HT-29 (cell line): ENCODE data around the gene FBXO41. TPM values are rescaled to one million over a fixed set of nuclear protein-coding genes. Genes with fewer than 3 reads are reported as not detected.

ENCODE experiments used
- DNase-seq: peaks from one replicate; pipeline ENCODE4 v3.0.0-alpha.2; 2015; ENCODE audit warnings: low spot score
- small RNA-seq: library from RNA; depleted of rRNA; stranded (forward); fragments of <200 nt; gene quantifications from one replicate; pipeline ENCODE3, GENCODE V24; 2014
- total RNA-seq: library from RNA; depleted of rRNA; stranded (reverse); fragments of >200 nt; shearing (Covaris generic); gene quantifications from 2 replicates; pipeline ENCODE4 v1.2.3, GENCODE V29; 2014; rRNA removed

Gene FBXO41
- total RNA-seq, 1 experiment from 2014 or later: 26.8 TPM

DNA sequence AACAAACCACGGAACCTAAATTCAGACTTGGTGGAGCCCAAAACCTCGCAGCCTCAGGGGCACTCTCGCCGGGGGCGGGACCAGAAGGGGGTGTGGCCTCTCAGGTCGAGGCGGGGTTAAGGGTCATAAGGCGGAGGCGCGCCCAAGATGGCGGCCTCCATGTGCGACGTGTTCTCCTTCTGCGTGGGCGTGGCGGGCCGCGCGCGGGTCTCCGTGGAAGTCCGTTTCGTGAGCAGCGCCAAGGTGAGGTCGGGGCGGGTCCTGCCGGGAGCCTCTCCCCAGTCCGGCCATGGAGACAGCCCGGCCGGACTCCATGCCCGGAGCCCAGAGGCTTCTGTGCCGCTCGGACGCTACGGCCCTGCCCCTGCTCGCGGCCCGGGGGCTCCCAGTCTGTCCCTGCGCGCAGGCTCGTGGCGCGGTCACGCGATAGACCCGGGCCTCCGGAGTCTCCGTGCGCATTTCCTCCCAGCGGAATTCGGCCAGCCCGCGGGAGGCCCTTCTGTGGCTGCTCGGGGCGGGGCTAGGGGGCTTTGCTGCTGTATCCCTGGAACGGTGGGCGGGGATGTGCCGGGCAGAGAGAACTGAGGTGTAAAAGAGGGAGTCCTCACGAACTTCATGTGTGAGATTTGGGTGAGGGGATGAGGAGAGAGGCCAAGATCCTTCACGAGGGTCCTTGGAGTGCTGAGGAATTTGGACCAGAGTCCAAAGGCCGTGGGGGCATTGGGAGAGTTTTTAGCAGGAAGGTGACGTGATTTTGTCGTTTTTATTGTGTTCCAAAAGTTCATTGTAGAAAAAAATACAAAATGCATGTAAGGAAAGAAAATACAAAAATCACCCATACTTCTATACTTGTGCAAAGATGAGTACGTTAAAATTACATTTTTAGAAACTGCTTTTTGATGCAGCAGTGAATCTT, 69.9 kb downstream of the FBXO41 start, which contains the start of gene SMYD5:
SMYD5 (plus strand) TSS at position 126 of the 916 bp plus-strand sequence; CDS start at position 148, 22 bp downstream.
- DNase-seq: peak; percentile 81

DNA sequence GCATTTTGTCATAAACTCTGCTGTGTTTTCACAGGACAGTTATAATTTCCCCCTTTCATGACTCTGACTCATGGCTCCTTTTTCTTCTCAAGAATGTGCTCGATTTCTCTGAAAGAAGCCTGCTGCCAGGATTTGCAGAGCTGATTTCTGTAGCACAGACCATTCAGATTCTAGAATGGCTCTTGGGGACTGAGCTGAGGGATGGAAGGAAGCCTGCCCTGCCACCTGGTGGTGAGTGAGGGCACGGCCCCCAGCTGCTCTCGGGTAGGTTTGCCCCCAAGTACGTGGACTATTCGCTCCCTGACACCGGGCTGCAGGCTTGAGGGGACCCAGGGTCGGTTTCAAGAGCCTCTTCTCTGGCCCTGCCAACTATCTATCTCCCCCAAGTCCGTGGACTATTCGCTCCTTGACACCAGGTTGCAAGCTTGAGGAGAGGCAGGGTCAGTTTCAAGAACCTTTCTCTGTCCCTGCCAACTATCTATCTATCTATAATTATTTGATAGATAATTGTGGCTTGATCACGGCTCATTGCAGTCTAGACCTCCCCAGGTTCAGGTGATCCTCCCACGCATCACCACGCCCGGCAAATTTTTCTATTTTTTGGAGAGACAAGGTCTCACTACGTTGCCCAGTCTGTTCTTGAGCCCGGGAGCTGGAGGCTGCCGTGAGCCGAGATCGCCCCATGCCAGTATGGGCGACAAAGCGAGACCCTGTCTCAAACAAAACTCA, 71.7 kb downstream of the FBXO41 start:
- peak; percentile 80 for DNase-seq

DNA sequence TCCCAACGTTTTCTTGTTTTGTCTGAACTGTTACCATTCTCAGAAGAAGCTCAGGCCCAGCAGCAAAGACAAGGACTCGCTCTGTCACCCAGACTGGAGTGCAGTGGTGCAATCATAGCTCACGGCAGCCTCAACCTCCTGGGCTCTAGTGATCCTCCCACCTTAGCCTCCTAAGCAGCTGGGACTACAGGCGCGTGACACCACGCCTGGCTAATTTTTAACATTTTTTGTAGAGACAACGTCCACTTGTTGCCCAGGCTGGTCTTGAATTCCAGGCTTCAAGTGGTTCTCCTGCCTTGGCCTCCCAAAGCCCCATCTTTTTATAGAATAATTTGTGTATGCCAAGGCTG, 72.2 kb downstream of the FBXO41 start:
- no peak for DNase-seq

DNA sequence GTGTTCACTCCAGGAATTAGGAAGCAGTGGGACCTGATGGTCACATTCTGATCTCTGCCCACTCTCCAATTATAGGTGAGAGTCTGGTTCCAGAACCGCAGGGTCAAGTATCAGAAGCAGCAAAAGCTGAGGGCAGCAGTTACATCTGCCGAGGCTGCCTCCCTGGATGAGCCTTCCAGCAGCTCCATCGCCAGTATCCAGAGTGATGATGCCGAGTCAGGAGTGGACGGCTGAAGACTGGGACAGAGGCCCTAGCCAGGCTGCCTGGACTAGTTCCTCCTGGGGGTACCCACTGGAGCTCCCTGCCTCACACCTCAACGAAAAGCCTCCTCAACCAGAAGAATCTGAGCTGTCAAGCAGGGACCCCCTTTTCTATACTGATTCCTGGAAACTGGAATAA, 73.6 kb downstream of the FBXO41 start:
- DNase-seq: no peak

DNA sequence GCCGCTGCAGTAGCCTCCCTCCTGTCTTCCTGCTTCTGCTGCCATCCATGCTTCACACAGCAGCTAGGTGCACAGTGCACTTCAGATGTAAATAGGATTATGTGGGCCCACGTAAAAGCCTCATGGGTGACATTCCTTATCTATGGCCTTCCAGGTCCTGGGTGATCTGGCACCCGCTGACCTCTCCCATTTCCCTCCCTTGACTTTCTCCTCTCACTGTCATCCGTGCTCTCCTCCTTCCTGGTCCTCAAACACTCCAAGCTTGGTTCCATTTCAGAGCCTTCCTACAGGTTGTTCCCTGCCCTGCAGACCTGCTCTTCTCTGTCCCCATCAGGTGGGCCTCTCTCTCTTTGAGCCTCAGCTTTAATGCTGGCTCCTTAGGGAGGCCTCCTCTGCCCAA, 74.3 kb downstream of the FBXO41 start:
- no peak for DNase-seq

DNA sequence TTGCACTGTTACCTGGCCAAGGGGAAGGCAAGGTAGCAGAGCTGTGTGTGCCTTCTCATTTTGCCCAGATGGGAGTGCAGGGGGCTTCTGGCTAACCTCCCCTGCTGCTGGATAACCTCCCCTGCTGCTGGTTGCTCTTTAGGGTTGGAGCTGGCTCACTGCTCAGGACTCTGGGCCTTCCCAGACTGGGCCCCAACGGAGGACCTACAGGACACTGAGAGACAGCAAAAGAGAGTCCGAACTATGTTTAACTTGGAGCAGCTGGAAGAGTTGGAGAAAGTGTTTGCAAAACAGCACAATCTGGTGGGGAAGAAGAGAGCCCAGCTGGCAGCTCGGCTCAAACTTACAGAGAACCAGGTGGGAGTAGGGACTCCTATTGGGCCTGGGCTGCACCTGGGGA, 76.0 kb downstream of the FBXO41 start:
- DNase-seq: no peak

DNA sequence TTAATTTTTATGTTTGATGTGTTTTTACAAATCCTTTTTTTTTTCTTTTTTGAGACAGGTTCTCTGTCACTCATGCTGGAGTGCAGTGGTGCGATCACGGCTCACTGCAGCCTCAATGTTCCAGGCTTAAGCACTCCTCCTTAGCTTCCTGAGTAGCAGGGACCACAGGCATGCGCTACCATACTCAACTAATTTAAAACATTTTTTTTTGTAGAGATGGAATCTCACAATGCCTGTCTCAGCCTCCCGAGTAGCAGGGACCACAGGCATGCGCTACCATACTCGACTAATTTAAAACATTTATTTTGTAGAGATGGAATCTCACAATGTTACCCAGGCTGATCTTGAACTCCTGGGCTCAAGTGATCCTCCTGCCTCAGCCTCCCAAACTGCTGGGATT, 78.7 kb downstream of the FBXO41 start:
- no peak for DNase-seq

Small RNA genes within 50 kb of the gene (small RNA-seq; reads per million reads assigned to genes)
- gene RNU6-111P: not detected

Other genes starting within 250 kb of the FBXO41 start
- gene SFXN5, start 212.8 kb downstream of the FBXO41 start, total RNA-seq: 48.3 and 49.4 TPM in 2 replicates
- 13.9 and 14.6 TPM in 2 replicates for gene RAB11FIP5, start 171.5 kb downstream of the FBXO41 start, total RNA-seq
- not detected in 2 replicates for gene NOTO, start 81.9 kb downstream of the FBXO41 start, total RNA-seq
- gene SMYD5, start 70.2 kb downstream of the FBXO41 start, total RNA-seq: 40.3 and 45.9 TPM in 2 replicates
- gene PRADC1, start 51.2 kb downstream of the FBXO41 start, total RNA-seq: 24.1 and 29.7 TPM in 2 replicates
- gene CCT7, start 50.2 kb downstream of the FBXO41 start, total RNA-seq: 502 and 515 TPM in 2 replicates
- gene EGR4, start 9.1 kb upstream of the FBXO41 start, total RNA-seq: 0.37 and 2.2 TPM in 2 replicates
- 13.9 and 18.2 TPM in 2 replicates for gene ALMS1, start 101.4 kb upstream of the FBXO41 start, total RNA-seq